Fibroblast of peridontal ligament (primary cell): ENCODE measurements around the gene AGPS.

Experiments
- DNase-seq: peaks from one replicate; pipeline ENCODE4 v3.0.0-alpha.2; 2010; ENCODE audit errors: extremely low read depth

The AGPS gene

DNA sequence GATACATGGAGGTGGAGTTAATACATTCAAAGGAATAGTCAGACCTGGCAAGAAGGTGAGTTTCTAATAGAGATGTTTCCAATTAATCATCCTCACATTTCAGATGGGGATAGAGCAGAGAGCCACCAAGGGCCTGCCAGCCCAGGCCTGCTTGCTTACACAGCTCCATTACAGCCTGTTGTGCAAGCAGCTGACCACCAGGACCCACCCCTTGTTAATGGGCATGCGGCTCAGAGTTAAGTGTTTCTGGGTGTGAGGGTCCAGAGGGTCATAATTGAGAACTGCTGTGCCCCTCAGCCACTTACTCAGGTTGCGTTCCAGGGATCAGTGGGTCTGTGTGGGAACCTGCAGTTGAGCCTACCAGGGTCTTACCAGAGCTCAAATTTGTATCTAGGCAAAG, 199.8 kb downstream of the AGPS start:
- DNase-seq, result no peak

DNA sequence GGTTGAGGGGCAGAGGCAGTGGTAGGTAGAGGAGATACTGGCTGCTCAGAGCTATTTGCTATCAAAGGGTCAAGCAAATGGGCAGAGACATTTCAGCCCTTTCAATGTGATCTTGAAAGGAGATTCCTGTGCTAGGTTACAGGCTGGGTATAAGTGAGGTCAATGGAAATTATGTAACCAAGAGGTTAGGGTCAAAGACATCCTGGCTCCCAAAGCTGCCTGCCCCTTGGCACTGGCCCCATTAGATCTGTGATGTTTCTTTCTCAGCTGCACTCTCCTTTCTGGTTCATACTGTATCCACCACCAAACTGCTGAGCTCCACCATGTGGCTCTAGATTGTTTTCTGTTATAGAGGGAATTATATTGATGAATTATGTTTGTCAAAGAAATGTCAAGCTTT, 200.4 kb downstream of the AGPS start:
- DNase-seq, result no peak

DNA sequence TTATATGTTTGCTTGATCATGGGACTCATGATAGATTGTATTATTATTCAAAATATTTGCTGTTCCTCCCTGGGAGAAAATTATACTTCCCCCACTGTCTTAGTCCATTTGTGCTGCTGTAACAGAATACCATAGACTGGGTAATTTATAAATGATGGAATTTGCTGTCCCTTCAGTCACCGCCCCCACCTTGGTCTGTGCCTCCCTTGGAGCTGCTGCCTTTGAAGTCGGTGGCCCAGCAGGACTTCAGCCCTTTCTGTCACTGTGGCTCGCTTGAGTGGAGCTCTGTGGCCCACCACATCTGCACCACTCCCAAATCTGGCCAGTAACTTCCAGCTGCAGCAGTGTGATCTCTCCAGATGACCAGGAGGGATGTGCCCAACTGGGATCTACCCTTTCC, 200.8 kb downstream of the AGPS start:
- no peak for DNase-seq
